HG02642 (cell line): ENCODE results near the gene CCDC88B.

Source experiments
- ATAC-seq: cut with Tn5 transposase; IDR thresholded peaks from one replicate; pipeline ENCODE4 v1.9.1; 2021; ENCODE audit warnings: mild to moderate bottlenecking; ENCODE audit not compliant: unreplicated experiment, poor library complexity

Gene CCDC88B

DNA sequence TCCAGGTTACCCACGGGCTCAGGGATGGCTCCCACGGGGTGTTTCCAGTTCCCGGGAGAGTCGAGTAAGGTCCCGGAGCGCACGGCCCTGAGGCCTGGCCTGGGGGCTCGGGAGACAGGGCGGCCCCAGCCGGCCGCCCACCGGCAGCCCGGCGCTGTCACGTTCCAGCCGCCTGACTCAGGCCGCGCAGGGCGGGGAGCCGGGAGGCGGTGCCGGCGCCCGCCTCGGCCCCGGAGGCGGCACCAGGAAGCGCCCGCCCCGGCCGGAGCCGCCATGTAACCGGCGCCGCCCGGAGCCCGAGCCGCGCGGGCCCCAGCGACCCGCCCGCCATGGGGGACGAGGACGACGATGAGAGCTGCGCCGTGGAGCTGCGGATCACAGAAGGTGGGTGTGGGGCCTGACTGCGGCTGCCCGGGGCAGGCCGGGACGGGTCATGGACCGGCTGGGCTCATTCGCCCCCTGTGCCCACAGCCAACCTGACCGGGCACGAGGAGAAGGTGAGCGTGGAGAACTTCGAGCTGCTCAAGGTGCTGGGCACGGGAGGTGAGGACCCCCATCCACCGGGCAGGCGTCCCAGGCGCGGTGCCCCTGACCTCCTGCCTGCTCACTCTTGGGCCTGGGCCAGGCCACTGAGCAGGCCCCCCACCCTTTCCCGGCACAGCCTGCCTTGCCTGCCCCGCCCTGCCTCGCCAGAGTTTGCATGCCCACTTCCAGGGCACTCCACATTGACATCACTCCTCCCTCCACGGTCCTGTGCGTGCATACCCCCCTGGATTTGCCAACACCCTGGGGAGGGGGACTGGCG lies 19.1 kb downstream of the CCDC88B start, which contains the start of gene RPS6KA4:
RPS6KA4 (plus strand) TSS at position 256 of the 805 bp plus-strand sequence; CDS start at position 330, 74 bp downstream.
- ATAC-seq, result no peak

- ATAC-seq, result no peak
Observed at GRCh38 chr11:64359712-64360445, 19.9 kb downstream of the CCDC88B start.

DNA sequence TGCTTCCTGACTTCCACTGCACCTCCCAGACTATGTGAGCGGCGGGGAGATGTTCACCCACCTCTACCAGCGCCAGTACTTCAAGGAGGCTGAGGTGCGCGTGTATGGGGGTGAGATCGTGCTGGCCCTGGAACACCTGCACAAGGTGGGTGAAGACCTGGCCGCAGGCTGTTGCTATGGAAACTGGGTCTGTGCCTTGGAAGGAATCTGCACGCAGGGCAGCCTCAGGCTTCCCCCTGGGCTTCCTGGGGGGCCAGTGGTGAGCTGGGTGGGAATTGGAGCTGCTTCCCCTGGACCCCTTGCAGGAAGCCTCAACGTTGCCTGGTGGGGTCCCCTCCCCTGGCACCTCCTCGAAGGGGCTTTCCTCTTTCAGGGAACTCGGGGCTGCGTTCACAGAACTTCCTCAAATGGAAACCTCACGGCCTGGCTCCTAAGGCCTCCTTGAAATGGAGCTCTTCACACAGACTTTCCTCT lies 20.5 kb downstream of the CCDC88B start:
- no peak for ATAC-seq

GRCh38 chr11:64361659-64362058 lies 21.7 kb downstream of the CCDC88B start:
- no peak for ATAC-seq

GRCh38 chr11:64362339-64362738 lies 22.3 kb downstream of the CCDC88B start:
- ATAC-seq, result no peak

DNA sequence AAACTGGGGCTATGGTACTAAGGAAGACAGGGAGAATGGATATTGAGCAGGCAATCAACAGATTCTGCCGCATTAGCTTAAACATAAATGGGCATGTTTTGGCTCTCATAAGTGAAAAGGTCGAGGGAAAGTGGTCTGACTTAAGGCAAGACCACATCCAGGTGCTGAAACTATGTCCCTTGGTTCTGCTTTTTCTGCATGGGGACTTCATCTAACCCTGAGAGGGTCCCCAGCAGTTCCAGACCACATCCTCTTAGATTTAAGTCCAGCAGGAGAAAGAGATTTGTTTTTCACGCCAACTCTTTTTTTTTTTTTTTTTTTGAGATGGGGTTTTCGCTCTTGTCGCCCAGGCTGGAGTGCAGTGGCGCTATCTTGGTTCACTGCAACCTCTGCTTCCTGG lies 24.4 kb downstream of the CCDC88B start:
- ATAC-seq, result no peak

- ATAC-seq, result no peak
Observed at GRCh38 chr11:64364911-64365310, 24.9 kb downstream of the CCDC88B start.

GRCh38 chr11:64366751-64367150 lies 26.7 kb downstream of the CCDC88B start:
- ATAC-seq, result no peak

GRCh38 chr11:64367931-64368672 lies 28.1 kb downstream of the CCDC88B start:
- ATAC-seq, result no peak

- ATAC-seq, result no peak
Observed at GRCh38 chr11:64368673-64369074, 28.7 kb downstream of the CCDC88B start.

DNA sequence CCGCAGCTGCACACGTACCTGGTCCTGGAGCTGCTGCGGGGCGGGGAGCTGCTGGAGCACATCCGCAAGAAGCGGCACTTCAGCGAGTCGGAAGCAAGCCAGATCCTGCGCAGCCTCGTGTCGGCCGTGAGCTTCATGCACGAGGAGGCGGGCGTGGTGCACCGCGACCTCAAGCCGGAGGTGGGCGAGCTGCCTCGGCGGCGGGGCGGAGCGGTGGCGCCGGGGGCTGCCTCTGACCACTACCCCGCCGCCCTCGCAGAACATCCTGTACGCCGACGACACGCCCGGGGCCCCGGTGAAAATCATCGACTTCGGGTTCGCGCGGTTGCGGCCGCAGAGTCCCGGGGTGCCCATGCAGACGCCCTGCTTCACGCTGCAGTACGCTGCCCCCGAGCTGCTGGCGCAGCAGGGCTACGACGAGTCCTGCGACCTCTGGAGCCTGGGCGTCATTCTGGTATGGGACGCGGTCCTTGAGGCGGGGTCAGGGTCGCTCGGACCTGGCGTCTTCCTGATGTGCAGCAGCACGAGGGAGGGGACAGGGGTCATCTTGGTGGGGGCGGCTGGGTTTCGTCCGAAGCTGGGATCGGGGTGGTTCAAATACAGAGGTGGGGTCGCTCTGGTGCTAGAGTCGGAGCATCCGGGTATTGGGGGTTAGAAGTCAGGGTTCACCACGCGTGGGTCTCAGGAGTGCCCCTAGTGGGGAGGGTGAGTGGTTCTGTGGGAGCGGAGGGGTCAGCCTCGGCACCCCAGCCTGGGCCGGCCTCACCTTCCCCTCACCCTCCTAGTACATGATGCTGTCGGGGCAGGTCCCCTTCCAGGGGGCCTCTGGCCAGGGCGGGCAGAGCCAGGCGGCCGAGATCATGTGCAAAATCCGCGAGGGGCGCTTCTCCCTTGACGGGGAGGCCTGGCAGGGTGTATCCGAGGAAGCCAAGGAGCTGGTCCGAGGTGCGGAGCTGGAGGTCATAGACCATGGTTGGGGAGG lies 29.7 kb downstream of the CCDC88B start:
- ATAC-seq, result no peak

GRCh38 chr11:64371201-64371600 lies 31.2 kb downstream of the CCDC88B start:
- no peak for ATAC-seq

DNA sequence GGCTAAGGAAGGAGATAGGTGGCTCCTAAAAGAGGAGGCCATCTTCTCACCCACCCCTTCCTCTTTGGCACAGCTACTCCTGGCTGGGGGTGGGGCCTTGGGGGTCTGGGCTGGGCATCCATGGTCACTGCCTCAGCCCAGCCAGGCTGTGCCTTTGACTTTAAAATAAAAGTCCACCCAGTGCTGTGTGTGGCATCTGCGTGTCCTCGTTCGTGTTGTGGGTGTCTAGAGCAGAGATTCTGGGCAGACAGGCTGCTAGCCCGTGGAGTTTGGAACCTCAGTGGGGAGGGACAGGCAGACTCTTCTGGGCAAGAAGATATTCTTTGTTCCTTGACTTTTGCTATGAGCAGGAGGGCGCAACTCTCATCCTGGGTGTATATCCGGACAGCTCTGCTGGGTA lies 32.0 kb downstream of the CCDC88B start:
- ATAC-seq, result no peak

GRCh38 chr11:64372802-64373597 lies 33.0 kb downstream of the CCDC88B start:
- no peak for ATAC-seq

DNA sequence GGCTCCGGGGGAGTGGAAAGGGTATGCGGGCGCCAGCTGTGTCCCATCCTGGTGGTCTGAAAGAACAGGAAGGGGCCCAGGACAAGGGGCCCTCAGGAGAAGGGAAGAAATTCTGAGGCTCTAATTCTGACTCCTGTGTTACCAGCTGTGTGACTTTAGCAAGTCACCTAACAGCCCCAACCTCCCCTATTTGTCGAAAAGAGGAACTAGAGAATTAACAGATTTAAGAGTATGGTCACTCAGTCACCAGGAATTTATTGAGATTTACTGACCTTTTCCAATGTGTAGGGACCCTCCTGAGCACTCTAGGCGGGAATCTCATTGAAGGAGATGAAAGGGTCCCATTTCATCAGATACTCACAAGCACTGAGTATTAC lies 33.6 kb downstream of the CCDC88B start:
- ATAC-seq, result no peak

DNA sequence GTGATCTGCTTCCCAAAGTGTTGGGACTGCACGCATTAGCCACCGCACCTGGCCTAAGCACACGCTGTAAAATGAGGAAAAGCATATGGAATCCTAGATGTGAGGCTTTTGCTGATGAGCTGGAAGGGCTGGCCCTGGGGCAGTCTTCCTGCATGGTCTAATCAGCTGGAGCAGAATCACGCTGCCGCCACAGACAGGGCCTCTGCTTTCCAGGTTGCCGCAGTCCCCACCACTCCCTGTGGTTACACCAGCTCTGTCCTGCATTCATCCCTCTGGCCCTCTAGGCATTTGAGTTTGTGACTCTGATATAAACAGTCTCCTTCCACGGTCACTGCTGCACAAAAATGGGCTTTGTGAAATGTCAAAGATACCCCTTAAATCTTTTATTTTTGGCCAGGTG lies 36.1 kb downstream of the CCDC88B start:
- no peak for ATAC-seq

- ATAC-seq, result no peak
Observed at GRCh38 chr11:64378335-64378880, 38.4 kb downstream of the CCDC88B start.

- no peak for ATAC-seq
Observed at GRCh38 chr11:64379160-64379559, 39.2 kb downstream of the CCDC88B start.
